Activated effector memory CD4-positive, alpha-beta T cell treated with Interleukin-2 at 50 U/mL for 16 hours (primary cell): ENCODE data around the gene FBXL7.

Experiments
- DNase-seq: peaks from one replicate; pipeline ENCODE4 v3.0.0-alpha.2; 2020

FBXL7 gene

GRCh38 chr5:15502208-15502607 lies 2.2 kb downstream of the FBXL7 start:
- no peak for DNase-seq

- no peak for DNase-seq
Measured at GRCh38 chr5:15506146-15506545, 6.2 kb downstream of the FBXL7 start.

DNA sequence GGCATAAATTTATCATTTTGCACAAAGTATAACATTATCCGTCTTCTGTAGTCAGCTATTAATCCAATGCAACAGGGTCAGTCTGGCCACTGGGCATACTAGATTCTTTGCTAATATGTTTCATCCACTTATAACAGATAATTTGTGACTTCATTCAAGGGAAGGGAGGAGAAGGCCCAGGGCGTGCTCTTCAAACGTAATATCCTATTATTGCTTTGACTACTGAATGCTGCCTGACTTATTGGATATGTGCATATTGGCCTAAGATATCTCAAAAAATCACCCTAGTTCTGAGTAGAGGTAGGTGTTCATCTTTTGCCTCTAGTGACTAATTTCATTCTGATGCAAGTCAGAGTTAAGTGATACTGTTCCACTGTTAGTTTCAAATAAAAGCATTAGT lies 6.9 kb downstream of the FBXL7 start:
- DNase-seq = no peak

GRCh38 chr5:15510092-15510491 lies 10.1 kb downstream of the FBXL7 start:
- DNase-seq = no peak

DNA sequence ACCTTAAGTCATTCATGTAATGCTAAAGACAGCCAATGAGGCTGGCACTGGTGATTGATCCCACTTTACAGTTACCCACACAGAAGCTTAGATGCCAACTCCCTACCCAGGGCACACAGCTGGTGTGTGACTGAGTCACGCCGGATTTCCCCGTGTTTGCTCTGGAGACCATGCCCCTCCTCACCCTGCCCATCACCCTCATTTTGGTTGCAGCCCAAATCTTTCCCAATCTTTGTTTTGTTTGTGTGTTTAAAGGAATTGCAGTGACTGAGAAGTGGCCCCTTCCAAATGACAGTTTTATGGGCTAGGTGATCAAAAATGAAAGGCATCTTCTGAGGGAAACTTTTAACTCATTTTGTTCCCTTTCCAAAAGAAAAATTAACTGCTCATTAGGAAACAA lies 10.9 kb downstream of the FBXL7 start:
- DNase-seq = no peak

- DNase-seq = no peak
Measured at GRCh38 chr5:15513431-15513830, 13.5 kb downstream of the FBXL7 start.

DNA sequence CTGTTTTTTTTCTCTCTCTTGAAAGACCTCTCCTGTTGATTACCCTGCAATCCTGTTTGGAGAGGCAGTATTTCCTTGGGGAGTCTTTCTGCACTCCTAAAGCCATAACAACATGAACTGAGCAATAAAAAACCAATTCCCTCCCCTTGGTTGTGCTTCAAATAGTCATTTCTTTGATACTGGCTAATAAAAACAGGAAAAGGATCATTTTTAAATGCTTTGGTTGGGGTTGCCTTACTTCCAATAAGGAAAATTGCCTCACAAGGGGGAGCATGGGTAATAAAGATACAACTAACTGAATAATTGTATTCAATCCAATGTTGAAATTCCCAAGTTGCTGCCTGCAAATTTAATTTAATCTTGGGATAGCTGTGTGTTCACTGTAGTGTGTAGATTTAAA lies 13.9 kb downstream of the FBXL7 start:
- DNase-seq = no peak

DNA sequence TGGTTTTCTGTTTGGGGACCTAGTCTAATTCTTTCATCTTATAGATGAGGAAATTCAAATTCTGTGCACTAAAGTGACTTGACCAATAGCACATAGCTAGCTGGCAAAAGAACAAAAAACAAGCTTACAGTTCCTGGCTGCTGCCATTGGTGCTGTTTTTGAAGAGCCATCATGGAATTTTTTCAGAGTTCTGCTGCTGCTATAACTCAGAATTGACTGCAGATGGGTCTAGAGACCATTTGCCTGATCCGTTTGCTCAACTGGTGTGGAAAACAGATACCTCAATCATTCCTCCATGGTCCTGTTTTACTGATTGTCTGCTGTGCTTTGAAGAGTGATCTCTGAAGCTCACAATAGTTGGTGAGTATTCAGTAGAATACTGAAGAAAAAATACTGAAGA lies 15.2 kb downstream of the FBXL7 start:
- no peak for DNase-seq

- no peak for DNase-seq
Measured at GRCh38 chr5:15516486-15516885, 16.5 kb downstream of the FBXL7 start.

DNA sequence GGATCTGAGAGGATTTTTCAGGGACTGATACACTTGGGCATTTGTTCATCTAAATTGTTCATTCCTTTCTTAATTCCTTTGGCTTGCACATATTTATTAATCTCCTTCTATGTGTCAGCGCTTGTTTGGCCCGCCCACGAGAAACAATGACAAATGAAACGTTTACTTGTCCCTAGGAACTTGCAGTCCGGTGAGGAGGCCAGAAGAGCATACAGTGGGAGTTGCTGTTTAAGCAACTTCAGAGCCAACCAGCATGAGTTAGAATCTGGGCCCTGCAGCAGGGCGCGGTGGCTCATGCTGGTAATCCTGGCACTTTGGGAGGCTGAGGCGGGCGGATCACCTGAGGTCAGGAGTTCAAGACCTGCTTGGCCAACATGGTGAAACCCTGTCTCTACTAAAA lies 18.8 kb downstream of the FBXL7 start:
- DNase-seq = no peak

DNA sequence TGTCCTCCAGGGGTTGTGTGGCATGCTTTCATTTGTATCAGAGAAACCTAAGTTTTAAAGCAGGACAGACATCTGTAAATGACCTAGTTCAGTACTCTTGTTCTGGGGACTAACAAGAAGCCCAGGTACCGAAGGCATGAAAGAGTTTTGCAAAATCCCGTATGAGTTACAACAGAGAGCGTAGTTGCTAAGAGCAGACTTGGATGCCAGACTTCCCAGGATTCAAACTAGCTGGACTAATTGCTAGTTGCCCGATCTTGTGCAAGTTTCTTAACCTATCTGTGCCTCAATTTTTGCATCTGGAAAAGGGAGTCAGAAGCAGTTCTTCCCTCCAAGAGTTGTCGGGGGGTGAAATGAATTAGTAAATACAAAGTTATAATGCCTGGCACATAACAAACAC lies 20.9 kb downstream of the FBXL7 start:
- DNase-seq = no peak

GRCh38 chr5:15521381-15522186 lies 21.6 kb downstream of the FBXL7 start:
- no peak for DNase-seq

DNA sequence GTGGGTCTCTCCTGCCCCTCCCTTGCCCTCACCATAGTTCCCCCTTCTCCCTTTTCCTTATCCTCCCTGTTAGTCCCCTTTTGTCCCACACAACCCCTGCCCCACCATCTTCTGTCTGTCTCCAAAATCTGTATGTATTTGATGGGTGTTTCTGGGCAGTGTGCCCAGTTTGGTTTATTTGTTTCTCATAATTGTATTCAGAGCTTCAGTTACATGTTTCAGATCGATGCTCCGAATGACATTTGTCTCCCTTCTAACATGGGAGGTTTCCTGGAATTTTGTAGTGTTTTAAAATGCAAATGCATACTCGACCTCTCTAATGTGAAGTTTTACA lies 22.2 kb downstream of the FBXL7 start:
- DNase-seq = no peak

- no peak for DNase-seq
Measured at GRCh38 chr5:15524712-15525111, 24.7 kb downstream of the FBXL7 start.

- no peak for DNase-seq
Measured at GRCh38 chr5:15525703-15526275, 25.8 kb downstream of the FBXL7 start.

DNA sequence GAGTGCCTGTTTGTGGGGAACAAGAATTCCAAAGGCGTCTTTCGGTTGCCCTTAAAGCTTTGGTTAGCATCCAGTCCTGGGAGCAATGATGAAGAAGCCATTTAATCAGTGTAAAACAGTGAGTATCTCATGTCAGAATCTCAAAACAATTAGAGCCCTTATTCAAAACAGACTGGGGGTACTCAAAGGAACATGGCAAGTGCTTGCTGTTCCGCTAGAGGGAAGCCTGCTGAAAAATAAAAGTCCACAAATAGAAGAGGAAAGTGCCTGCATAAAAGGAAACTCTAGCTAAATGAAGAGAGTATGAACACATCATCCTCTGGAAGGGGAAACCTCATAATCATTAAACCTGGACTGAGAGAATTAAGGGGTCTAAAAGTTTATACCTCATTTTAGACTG lies 26.4 kb downstream of the FBXL7 start:
- no peak for DNase-seq

GRCh38 chr5:15528476-15528875 lies 28.5 kb downstream of the FBXL7 start:
- DNase-seq = no peak

DNA sequence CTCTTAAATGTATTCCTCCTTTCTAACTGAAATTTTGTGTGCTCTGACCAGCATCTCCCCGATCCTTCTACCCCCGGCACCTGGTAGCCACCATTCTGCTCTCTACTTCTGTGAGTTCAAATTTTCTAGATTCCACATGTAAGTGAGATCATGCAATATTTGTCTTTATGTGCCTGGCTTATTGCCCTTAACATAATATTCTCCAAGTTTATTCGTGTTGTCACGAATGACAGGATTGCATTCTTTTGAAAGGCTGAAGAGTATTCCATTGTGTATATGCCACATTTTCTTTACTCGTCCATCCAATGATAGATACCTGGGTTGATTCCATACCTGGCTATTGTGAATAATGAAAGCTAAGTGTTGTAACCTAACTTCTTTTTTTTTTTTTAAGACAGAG lies 29.0 kb downstream of the FBXL7 start:
- no peak for DNase-seq

- DNase-seq = no peak
Measured at GRCh38 chr5:15529821-15530220, 29.8 kb downstream of the FBXL7 start.

DNA sequence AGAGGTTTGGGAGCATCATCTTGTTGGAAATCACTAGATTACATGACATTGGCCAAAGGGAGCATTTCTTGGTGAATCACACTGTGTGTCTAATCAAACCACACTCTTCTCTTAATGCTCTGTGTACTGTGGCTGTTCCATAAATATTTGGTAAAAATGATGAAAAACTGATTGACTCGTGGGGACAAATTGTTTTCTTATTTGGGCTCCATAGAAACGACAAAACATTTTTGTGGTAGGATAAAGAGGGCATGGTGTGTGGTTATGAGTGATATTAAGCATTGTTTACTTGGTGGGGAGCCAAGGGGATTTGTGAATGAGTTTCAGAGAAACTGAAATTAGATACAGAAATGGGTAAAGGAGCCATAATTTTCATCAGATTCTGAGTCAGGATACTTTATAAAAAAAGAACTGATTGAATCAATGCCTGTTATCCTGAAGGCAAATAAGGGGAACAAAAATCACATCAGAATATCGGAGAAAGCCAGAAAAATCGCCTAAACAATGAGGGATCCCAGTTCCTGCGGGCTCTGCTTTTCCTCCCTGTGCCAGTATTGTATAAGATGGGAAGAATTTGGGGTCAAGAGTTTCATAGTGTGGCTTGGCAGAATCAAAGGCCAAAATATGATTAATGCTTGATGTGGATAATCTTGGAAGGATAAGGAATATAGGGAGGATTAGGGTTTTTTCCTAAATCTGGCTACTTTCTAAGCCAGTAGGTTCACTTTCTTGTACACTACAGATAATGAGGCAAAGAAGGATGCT lies 33.3 kb downstream of the FBXL7 start:
- DNase-seq = no peak

DNA sequence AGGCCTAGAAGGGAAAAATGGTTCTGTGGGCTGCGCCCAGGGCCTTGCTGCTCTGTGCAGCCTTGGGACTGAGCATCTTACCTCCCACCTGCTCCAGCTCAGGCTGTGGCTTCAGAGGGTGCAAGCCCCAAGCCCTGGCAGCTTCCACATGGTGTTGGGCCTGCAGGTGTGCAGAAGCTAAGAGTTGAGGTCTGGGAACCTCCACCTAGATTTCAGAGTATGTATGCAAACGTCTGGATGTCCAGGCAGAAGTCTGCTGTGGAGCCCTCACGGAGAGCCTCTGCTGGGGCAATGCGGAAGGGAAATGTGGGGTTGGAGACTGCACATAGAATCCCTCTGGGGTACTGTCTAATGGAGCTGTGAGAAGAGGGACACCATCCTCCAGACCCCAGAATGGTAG lies 36.0 kb downstream of the FBXL7 start:
- DNase-seq = no peak

DNA sequence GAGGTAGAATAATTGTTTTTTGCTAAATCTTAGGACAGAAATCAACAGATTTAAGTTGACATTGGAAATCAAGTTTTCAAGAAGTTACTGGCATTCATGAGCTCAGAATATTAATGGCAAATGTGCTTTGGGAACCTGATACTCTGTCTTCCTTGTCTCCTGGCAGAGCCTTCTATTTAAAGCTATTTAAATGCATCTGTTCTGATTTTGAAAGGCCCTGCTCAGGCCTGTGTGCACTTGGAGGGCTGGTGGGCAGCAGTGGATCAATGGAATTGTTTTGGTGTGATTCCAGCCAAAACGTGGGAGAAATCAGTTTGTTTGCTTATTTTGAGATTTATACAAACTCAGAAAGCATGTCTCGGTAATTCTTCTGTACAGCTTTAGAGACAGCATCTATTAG lies 38.5 kb downstream of the FBXL7 start:
- no peak for DNase-seq

- DNase-seq = no peak
Measured at GRCh38 chr5:15539951-15540350, 40.0 kb downstream of the FBXL7 start.

GRCh38 chr5:15544039-15544438 lies 44.1 kb downstream of the FBXL7 start:
- no peak for DNase-seq
